ENCODE measurements around the gene EMSY. TPM values are rescaled to one million over a fixed set of nuclear protein-coding genes. Genes with fewer than 3 reads are reported as not detected.
A peak's percentile ranks its signal among the peaks of the same experiment; 100 is the strongest.

The EMSY gene
- total RNA-seq, 1 donor from 2014 or later: 18.9 TPM

- Histone ChIP-seq H3K4me1 (ENCODE audit: insufficient read depth, low read length) (no peaks in the 10 kb centered on the region), H3K36me3 (ENCODE audit: insufficient read depth, low read length) (no peaks in the 10 kb centered on the region), H3K79me2 (ENCODE audit: insufficient read depth, low read length) (no peaks in the 10 kb centered on the region), H3K27ac (ENCODE audit: low read depth, low read length) (no peak overlapping the region), H3K4me3 (ENCODE audit: insufficient read depth, low read depth, low read length) (no peak overlapping the region), H3K4me2 (ENCODE audit: low read length) (no peak overlapping the region), H4K20me1 (ENCODE audit: insufficient read depth, low read length) (no peaks in the 10 kb centered on the region), H3K27me3 (ENCODE audit: insufficient read depth, low read length) (peaks cover 4% of the 10 kb centered on the region), H2AFZ (ENCODE audit: low read depth, low read length) (no peak overlapping the region), H3K9ac (ENCODE audit: low read length) (no peak overlapping the region), H3K9me3 (ENCODE audit: insufficient read depth, low read depth, low read length) (no peaks in the 10 kb centered on the region)
- Mint-ChIP-seq H3K36me3 (ENCODE audit: low read depth, unreplicated experiment) (no peaks in the 10 kb centered on the region), H3K4me1 (ENCODE audit: low read depth, unreplicated experiment) (peaks cover 4% of the 10 kb centered on the region), H3K27ac (ENCODE audit: unreplicated experiment) (no peak overlapping the region), H3K9me3 (ENCODE audit: unreplicated experiment) (no peaks in the 10 kb centered on the region), H3K27me3 (ENCODE audit: low read depth, unreplicated experiment) (peaks cover 7% of the 10 kb centered on the region), H3K4me3 (ENCODE audit: unreplicated experiment) (no peak overlapping the region)
- no peak for TF ChIP-seq EZH2 (IDR thresholded peaks at IDR 0.05; ENCODE audit: insufficient read depth, low read length)
- no peak for TF ChIP-seq CTCF (IDR thresholded peaks at IDR 0.05; ENCODE audit: insufficient read depth, low read depth, low read length)
- DNase-seq (ENCODE audit: low read depth): no peak
- no peak for FAIRE-seq
Measured at GRCh38 chr11:76406359-76406758, 38.5 kb upstream of the EMSY start.

GRCh38 chr11:76408171-76408965 is 36.5 kb upstream of the EMSY start:
- no peaks in the 10 kb centered on the region for H3K36me3 ChIP-seq (ENCODE audit: insufficient read depth, low read length)
- DNase-seq (ENCODE audit: low read depth) (no peak), FAIRE-seq (no peak)
- TF ChIP-seq EZH2 (IDR thresholded peaks at IDR 0.05; ENCODE audit: insufficient read depth, low read length): no peak
- no peak for TF ChIP-seq CTCF (IDR thresholded peaks at IDR 0.05; ENCODE audit: insufficient read depth, low read depth, low read length)
- no peak overlapping the region for H3K4me3 ChIP-seq (ENCODE audit: insufficient read depth, low read depth, low read length)
- no peaks in the 10 kb centered on the region for H3K79me2 ChIP-seq (ENCODE audit: insufficient read depth, low read length)
- Mint-ChIP-seq H3K36me3 (ENCODE audit: low read depth, unreplicated experiment) (no peaks in the 10 kb centered on the region), H3K9me3 (ENCODE audit: unreplicated experiment) (peaks cover 5% of the 10 kb centered on the region), H3K4me1 (ENCODE audit: low read depth, unreplicated experiment) (peaks cover 4% of the 10 kb centered on the region), H3K27ac (ENCODE audit: unreplicated experiment) (no peak overlapping the region), H3K4me3 (ENCODE audit: unreplicated experiment) (no peak overlapping the region), H3K27me3 (ENCODE audit: low read depth, unreplicated experiment) (peaks cover 13% of the 10 kb centered on the region)
- H3K4me2 ChIP-seq (ENCODE audit: low read length): no peak overlapping the region
- no peaks in the 10 kb centered on the region for H3K4me1 ChIP-seq (ENCODE audit: insufficient read depth, low read length)
- no peaks in the 10 kb centered on the region for H3K9me3 ChIP-seq (ENCODE audit: insufficient read depth, low read depth, low read length)
- H4K20me1 ChIP-seq (ENCODE audit: insufficient read depth, low read length): no peaks in the 10 kb centered on the region
- H3K27me3 ChIP-seq (ENCODE audit: insufficient read depth, low read length): peaks cover 10% of the 10 kb centered on the region
- no peak overlapping the region for H3K9ac ChIP-seq (ENCODE audit: low read length)
- no peak overlapping the region for H3K27ac ChIP-seq (ENCODE audit: low read depth, low read length)
- peak overlapping the region; percentile 40 for H2AFZ ChIP-seq (ENCODE audit: low read depth, low read length)

GRCh38 chr11:76410851-76411357 is 33.9 kb upstream of the EMSY start:
- Histone ChIP-seq H4K20me1 (ENCODE audit: insufficient read depth, low read length) (no peaks in the 10 kb centered on the region), H3K4me2 (ENCODE audit: low read length) (no peak overlapping the region), H3K36me3 (ENCODE audit: insufficient read depth, low read length) (no peaks in the 10 kb centered on the region), H3K27me3 (ENCODE audit: insufficient read depth, low read length) (peaks cover 10% of the 10 kb centered on the region), H3K9me3 (ENCODE audit: insufficient read depth, low read depth, low read length) (no peaks in the 10 kb centered on the region), H3K4me1 (ENCODE audit: insufficient read depth, low read length) (no peaks in the 10 kb centered on the region), H3K9ac (ENCODE audit: low read length) (no peak overlapping the region), H3K4me3 (ENCODE audit: insufficient read depth, low read depth, low read length) (no peak overlapping the region), H3K27ac (ENCODE audit: low read depth, low read length) (no peak overlapping the region), H2AFZ (ENCODE audit: low read depth, low read length) (no peak overlapping the region), H3K79me2 (ENCODE audit: insufficient read depth, low read length) (no peaks in the 10 kb centered on the region)
- no peak overlapping the region for H3K4me3 Mint-ChIP-seq (ENCODE audit: unreplicated experiment)
- no peak for DNase-seq (ENCODE audit: low read depth)
- FAIRE-seq: no peak
- H3K4me1 Mint-ChIP-seq (ENCODE audit: low read depth, unreplicated experiment): peaks cover 4% of the 10 kb centered on the region
- peaks cover 5% of the 10 kb centered on the region for H3K9me3 Mint-ChIP-seq (ENCODE audit: unreplicated experiment)
- no peaks in the 10 kb centered on the region for H3K36me3 Mint-ChIP-seq (ENCODE audit: low read depth, unreplicated experiment)
- H3K27ac Mint-ChIP-seq (ENCODE audit: unreplicated experiment): no peak overlapping the region
- no peak for TF ChIP-seq EZH2 (IDR thresholded peaks at IDR 0.05; ENCODE audit: insufficient read depth, low read length)
- H3K27me3 Mint-ChIP-seq (ENCODE audit: low read depth, unreplicated experiment): peaks cover 11% of the 10 kb centered on the region
